ENCODE results near the gene ZNF287. TPM values are rescaled to one million over a fixed set of nuclear protein-coding genes. Genes with fewer than 3 reads are reported as not detected.

The ZNF287 gene
- total and polyA plus RNA-seq, 2 donors (not counting 1 experiment from before 2014, with no cell fraction given): 6.6 to 6.7 TPM

- DNase-seq (ENCODE audit: low read depth in 2 of 2): no peak
- H3K36me3 ChIP-seq (ENCODE audit: control insufficient read depth, insufficient read depth, low read length): no peaks in the 10 kb centered on the region
- no peak overlapping the region for H3K27ac ChIP-seq (ENCODE audit: insufficient read depth, low read length)
- no peak overlapping the region for H3K9ac ChIP-seq (ENCODE audit: insufficient read depth, low read length)
- peaks cover 9% of the 10 kb centered on the region for H3K4me1 ChIP-seq (ENCODE audit: control insufficient read depth, extremely low read depth, insufficient read depth, low read length)
- no peak overlapping the region for H3K4me2 ChIP-seq (ENCODE audit: extremely low read depth, insufficient read depth, low read length)
- no peak for TF ChIP-seq EZH2 (IDR thresholded peaks at IDR 0.05; ENCODE audit: low read length, missing control alignments)
- no peaks in the 10 kb centered on the region for H3K27me3 ChIP-seq (ENCODE audit: control insufficient read depth, insufficient read depth, low read length)
- H3K9me3 ChIP-seq (ENCODE audit: control insufficient read depth, insufficient read depth, low read depth, low read length): no peaks in the 10 kb centered on the region
- H3K79me2 ChIP-seq (ENCODE audit: control insufficient read depth, insufficient read depth, low read length): no peaks in the 10 kb centered on the region
- no peaks in the 10 kb centered on the region for H4K20me1 ChIP-seq (ENCODE audit: control insufficient read depth, extremely low read depth, insufficient read depth, low read length)
- no peak overlapping the region for H3K4me3 ChIP-seq (replicated peaks in 1 of 4; ENCODE audit: control extremely low read depth in 1 of 4, insufficient read depth in 1 of 4, low read depth in 3 of 4, low read length in 4 of 4)
- H2AFZ ChIP-seq (ENCODE audit: low read length): no peak overlapping the region
Measured at GRCh38 chr17:16519021-16519420, 50.0 kb downstream of the ZNF287 start.

GRCh38 chr17:16517477-16517876 lies 51.5 kb downstream of the ZNF287 start:
- TF ChIP-seq CTCF (conservative IDR thresholded peaks at IDR 0.05 in 1 of 2, IDR thresholded peaks at IDR 0.05 in 1 of 2; ENCODE audit: low read depth in 1 of 2, low read length in 2 of 2) (no peak), EZH2 (IDR thresholded peaks at IDR 0.05; ENCODE audit: low read length, missing control alignments) (no peak)
- H3K9me3 ChIP-seq (ENCODE audit: control insufficient read depth, insufficient read depth, low read depth, low read length): no peaks in the 10 kb centered on the region
- no peaks in the 10 kb centered on the region for H3K79me2 ChIP-seq (ENCODE audit: control insufficient read depth, insufficient read depth, low read length)
- no peak for DNase-seq (ENCODE audit: low read depth in 2 of 2)
- H3K4me1 ChIP-seq (ENCODE audit: control insufficient read depth, extremely low read depth, insufficient read depth, low read length): peaks cover 9% of the 10 kb centered on the region
- H2AFZ ChIP-seq (ENCODE audit: low read length): peak overlapping the region; percentile 5
- no peak overlapping the region for H3K27ac ChIP-seq (ENCODE audit: insufficient read depth, low read length)
- no peak overlapping the region for H3K4me2 ChIP-seq (ENCODE audit: extremely low read depth, insufficient read depth, low read length)
- no peaks in the 10 kb centered on the region for H3K27me3 ChIP-seq (ENCODE audit: control insufficient read depth, insufficient read depth, low read length)
- H3K9ac ChIP-seq (ENCODE audit: insufficient read depth, low read length): no peak overlapping the region
- H4K20me1 ChIP-seq (ENCODE audit: control insufficient read depth, extremely low read depth, insufficient read depth, low read length): no peaks in the 10 kb centered on the region
- no peak overlapping the region for H3K4me3 ChIP-seq (replicated peaks in 1 of 4; ENCODE audit: control extremely low read depth in 1 of 4, insufficient read depth in 1 of 4, low read depth in 3 of 4, low read length in 4 of 4)
- H3K36me3 ChIP-seq (ENCODE audit: control insufficient read depth, insufficient read depth, low read length): no peaks in the 10 kb centered on the region

GRCh38 chr17:16516594-16517051 lies 52.4 kb downstream of the ZNF287 start:
- Histone ChIP-seq H3K4me1 (ENCODE audit: control insufficient read depth, extremely low read depth, insufficient read depth, low read length) (peaks cover 9% of the 10 kb centered on the region), H3K4me2 (ENCODE audit: extremely low read depth, insufficient read depth, low read length) (peak overlapping the region; percentile 78), H3K79me2 (ENCODE audit: control insufficient read depth, insufficient read depth, low read length) (no peaks in the 10 kb centered on the region), H3K9me3 (ENCODE audit: control insufficient read depth, insufficient read depth, low read depth, low read length) (no peaks in the 10 kb centered on the region), H3K4me3 (replicated peaks in 1 of 4; ENCODE audit: control extremely low read depth in 1 of 4, insufficient read depth in 1 of 4, low read depth in 3 of 4, low read length in 4 of 4) (peak overlapping the region; percentile 1 to 36 (median 14)), H3K27ac (ENCODE audit: insufficient read depth, low read length) (no peak overlapping the region), H3K27me3 (ENCODE audit: control insufficient read depth, insufficient read depth, low read length) (no peaks in the 10 kb centered on the region), H2AFZ (ENCODE audit: low read length) (peak overlapping the region; percentile 68), H3K36me3 (ENCODE audit: control insufficient read depth, insufficient read depth, low read length) (no peaks in the 10 kb centered on the region), H3K9ac (ENCODE audit: insufficient read depth, low read length) (no peak overlapping the region), H4K20me1 (ENCODE audit: control insufficient read depth, extremely low read depth, insufficient read depth, low read length) (no peaks in the 10 kb centered on the region)
- DNase-seq (ENCODE audit: low read depth in 2 of 2): peak; percentile 53 to 85
- TF ChIP-seq CTCF (conservative IDR thresholded peaks at IDR 0.05 in 1 of 2, IDR thresholded peaks at IDR 0.05 in 1 of 2; ENCODE audit: low read depth in 1 of 2, low read length in 2 of 2): no peak
- TF ChIP-seq EZH2 (IDR thresholded peaks at IDR 0.05; ENCODE audit: low read length, missing control alignments): no peak
